EL (cell line): ENCODE measurements around the gene ULK1.
A peak's percentile ranks its signal among the peaks of the same experiment; 100 is the strongest.

ENCODE experiments used
- DNase-seq: peaks from one replicate; pipeline ENCODE4 v3.0.0-alpha.2; 2016

Gene ULK1

DNA sequence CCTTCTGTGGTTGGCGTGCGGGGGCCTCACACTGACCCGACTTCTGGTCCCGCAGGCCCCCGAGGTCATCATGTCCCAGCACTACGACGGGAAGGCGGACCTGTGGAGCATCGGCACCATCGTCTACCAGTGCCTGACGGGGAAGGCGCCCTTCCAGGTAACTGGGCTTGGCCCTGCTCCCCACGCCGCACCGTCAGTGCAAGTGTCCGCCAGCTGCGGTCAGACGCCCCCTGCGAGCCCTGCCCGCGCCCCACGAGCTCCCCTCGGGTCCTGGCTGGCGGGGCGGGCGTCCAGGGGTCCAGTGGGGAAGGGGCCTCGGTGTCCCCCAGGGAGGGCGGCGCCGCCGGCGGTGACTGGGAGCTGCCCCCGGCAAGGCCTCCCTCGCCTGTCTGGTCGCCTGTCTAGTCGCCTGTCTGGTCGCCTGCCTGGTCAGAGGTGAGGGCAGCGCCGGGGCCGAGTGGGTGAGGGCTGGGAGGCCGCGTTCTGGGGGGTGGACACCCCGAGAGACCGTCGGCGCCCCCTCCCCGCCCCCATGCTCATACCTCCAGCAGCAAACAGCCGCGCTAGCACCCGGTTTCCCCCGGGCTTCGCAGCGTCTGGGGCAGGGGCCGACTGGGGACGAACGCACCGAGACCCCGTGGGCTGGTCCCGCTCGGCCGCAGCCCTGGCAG, 14.8 kb downstream of the ULK1 start:
- DNase-seq: no peak

GRCh38 chr12:131909752-131910219, 15.4 kb downstream of the ULK1 start:
- no peak for DNase-seq

- peak; percentile 45 for DNase-seq
Observed at GRCh38 chr12:131910302-131911027, 16.0 kb downstream of the ULK1 start.

- no peak for DNase-seq
Observed at GRCh38 chr12:131911028-131911650, 16.7 kb downstream of the ULK1 start.

DNA sequence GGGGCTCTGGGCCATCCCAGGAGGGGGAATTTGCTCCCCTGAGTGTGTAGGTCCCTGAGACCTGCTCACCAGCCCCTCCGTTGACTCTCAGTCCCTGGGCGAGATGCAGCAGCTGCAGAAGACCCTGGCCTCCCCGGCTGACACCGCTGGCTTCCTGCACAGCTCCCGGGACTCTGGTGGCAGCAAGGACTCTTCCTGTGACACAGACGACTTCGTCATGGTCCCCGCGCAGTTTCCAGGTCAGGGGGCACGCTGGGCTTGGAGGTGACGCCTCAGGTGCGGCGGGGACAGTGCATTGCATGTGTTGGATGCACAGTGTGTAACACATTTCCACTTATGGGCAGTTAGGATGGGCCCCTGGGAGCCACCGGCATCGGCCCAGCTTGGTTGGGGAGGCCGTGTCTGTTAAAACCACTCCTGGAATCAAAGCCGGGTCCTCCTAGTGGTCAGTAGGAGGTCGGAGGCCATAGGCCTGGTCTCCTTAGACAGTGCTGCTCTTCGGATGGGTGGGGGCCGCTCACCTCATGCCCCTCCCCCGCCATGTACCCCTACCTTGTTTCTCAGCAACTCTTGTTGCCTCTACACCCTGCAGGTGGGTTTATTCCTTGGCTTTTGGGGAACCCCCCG, 17.5 kb downstream of the ULK1 start:
- DNase-seq: no peak

- DNase-seq: peak; percentile 94
Observed at GRCh38 chr12:131912518-131913274, 18.3 kb downstream of the ULK1 start.

DNA sequence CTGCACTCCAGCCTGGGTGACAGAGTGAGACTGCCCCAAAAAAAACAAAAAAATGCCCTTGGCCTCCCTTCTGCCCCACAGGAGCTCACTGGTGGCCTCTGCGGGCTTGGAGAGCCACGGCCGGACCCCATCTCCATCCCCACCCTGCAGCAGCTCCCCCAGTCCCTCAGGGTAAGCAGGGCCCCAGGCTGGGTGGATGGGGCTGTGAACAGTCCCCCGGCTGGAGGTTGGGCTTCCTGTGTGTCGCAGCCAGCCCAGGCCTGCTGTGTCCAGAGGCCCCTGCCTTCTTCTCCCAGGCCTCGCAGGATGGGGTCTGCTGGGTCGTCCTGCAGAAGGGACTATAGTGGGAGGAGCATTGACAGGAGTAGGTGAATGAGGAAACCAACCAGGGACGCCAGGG, 19.2 kb downstream of the ULK1 start:
- no peak for DNase-seq

GRCh38 chr12:131914179-131914702, 19.8 kb downstream of the ULK1 start:
- DNase-seq: no peak

- DNase-seq: no peak
Observed at GRCh38 chr12:131915000-131915689, 20.7 kb downstream of the ULK1 start.

GRCh38 chr12:131915823-131916222, 21.4 kb downstream of the ULK1 start:
- DNase-seq: no peak

DNA sequence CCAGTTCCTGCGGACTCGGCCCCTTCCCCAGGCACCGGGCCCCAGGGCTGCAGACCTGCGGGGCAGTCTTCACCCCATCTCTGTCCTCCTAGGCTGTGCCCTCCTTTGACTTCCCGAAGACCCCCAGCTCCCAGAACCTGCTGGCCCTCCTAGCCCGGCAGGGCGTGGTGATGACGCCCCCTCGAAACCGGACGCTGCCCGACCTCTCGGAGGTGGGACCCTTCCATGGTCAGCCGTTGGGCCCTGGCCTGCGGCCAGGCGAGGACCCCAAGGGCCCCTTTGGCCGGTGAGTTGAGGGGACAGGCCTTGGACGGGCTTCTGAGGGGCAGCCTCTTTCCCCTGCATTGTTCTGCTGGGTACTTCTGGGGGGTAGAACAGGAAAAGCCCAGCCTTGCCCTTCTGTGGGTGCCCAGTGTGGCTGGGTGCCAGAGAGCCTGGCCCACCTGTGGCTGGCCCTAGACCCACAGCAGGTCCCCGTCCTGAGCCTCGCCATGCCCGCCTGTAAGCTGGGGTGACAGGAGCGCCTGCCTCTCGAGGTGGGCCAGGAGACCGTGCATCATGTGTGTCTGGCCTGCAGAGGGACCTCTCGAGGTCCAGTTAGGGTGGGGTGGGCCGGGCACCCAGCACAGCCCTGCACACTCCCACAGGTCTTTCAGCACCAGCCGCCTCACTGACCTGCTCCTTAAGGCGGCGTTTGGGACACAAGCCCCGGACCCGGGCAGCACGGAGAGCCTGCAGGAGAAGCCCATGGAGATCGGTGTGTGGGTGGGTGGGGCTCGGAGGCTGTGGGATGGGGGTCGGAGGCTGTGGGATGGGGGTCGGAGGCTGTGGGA, 22.1 kb downstream of the ULK1 start:
- no peak for DNase-seq

DNA sequence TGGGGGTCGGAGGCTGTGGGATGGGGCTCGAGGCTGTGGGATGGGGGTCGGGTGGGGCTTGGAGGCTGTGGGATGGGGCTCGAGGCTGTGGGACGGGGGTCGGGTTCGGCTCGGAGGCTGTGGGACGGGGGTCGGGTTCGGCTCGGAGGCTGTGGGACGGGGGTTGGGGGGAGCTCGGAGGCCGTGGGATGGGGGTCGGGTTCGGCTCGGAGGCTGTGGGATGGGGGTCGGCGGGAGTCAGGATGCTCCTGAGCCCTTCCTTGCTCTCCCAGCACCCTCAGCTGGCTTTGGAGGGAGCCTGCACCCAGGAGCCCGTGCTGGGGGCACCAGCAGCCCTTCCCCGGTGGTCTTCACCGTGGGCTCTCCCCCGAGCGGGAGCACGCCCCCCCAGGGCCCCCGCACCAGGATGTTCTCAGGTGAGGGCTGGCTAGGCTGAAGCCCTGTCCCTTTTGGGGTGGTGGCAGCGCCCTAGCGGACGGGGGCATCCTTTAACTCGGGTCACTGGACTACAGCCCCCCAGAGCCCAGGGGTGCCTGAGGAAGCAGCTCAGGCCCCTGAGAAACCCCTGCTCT, 22.8 kb downstream of the ULK1 start:
- no peak for DNase-seq

DNA sequence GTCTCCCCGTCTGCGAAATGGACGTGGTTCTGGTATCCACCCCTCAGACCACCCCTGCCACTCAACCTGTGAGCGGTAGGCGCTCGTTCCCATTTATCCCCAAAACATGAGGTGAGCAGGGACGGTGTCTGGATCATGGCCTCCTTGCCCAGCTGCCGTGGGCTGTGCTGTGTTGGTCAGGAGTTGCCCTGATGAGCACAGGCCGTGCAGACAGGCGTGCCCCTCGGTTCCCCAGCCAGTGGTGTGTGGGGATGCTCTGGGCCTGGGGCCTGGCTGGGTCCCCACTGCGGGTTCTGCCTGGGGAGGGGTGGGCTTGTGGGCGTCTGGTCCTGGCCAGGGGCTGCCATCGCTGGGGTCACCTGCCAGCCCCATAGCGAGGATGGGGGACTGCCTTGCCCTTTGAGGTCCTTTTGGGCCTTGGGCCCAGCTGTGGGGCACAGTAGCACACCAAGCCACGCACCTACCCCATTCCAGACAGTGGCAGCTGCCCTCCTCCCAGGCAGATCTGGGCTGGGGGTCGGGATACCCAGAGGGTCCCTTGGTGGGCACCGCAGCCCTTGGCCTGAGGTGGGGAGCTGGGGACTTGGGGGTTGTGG, 23.4 kb downstream of the ULK1 start:
- DNase-seq: no peak

DNA sequence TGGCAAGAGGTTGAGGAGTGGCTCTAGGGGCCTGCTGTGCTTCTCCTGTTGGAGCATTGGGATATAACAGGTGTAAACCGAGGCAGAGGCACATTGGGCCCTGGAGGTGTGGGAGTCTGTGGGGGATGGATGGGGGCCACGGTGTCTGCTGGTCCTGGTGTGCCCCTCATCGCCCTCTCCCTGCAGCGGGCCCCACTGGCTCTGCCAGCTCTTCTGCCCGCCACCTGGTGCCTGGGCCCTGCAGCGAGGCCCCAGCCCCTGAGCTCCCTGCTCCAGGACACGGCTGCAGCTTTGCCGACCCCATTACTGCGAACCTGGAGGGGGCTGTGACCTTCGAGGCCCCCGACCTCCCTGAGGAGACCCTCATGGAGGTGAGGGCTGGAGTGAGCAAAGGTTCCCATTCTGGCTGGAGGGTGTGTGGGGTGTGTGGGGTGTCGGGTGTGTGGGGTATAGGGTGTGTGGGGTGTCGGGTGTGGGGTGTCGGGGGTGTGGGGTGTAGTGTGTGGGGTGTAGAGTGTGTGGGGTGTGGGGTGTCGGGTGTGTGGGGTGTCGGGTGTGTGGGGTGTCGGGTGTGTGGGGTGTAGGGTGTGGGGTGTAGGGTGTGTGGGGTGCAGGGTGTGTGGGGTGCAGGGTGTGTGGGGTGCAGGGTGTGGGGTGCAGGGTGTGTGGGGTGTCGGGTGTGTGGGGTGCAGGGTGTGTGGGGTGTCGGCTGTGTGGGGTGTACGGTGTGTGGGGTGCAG, 24.1 kb downstream of the ULK1 start:
- DNase-seq: no peak

GRCh38 chr12:131919051-131919347, 24.6 kb downstream of the ULK1 start:
- no peak for DNase-seq

- DNase-seq: no peak
Observed at GRCh38 chr12:131919366-131920156, 25.1 kb downstream of the ULK1 start.

DNA sequence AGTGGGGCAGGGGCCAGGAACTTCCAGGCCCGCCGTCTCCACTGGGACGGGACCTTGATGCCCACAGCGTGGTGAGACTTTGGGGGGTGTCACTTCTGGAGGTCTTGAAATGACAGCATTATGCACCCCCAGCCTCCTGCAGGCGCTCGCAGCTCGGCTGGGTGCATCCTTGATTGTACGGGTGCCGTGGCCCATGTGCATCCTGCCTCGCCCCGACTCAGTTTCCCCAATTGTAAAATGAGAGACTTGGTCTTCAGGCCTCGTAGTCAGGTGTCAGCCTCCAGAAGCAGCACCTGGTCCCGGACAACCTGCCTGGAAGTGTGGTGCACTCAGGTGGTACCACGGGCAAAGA, 25.7 kb downstream of the ULK1 start:
- no peak for DNase-seq

DNA sequence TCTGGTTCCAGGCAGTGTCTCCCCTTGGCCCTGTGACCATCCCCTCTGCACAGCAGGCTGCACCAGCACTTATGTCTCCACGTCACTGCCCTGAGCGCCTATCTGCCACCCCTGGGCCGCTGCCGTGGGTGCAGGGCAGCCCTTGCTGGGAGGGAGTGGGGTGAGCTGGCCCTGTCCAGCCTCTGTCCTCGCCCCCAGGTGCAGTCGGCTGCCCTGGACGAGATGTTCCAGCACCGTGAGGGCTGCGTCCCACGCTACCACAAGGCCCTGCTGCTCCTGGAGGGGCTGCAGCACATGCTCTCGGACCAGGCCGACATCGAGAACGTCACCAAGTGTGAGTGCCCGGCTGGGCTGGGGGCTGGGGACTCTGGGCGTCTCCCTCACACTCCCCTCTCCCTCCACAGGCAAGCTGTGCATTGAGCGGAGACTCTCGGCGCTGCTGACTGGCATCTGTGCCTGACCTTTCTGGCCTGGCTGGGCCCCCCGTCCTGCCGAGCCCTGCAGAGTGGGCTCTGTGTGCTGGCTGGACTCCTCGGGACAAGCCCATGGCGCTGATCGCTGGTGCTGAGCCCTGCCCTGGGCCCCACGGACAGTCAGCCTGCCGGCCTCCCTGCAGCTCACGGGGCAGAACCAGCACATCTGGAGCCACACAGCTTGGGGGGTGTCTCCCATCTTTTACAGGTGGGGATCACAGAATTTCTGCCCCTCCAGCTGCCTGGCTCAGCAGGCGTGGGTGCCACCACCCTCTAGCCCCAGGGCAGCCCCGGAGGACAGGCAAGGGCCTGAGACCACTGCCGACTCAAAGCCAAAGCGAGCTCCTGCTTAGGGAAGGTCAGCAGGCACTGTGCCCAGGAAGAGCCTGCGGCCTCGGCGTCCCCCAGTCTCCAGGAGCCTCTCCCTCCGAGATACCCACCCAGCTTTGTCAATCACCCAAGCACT, 26.7 kb downstream of the ULK1 start:
- DNase-seq: no peak
